SKM-1 (cell line): Measurements from ENCODE around the gene SRSF10.
"Not testable (repeated sequence)": the region's sequence is repeated elsewhere in the genome, so short reads cannot be mapped to it uniquely, and the experiment has no call there.

ENCODE experiments used
- DNase-seq: peaks from one replicate; lab custom pipeline; 2025; ENCODE audit not compliant: unreplicated experiment; lab: John Stamatoyannopoulos, UW

Gene SRSF10

DNA sequence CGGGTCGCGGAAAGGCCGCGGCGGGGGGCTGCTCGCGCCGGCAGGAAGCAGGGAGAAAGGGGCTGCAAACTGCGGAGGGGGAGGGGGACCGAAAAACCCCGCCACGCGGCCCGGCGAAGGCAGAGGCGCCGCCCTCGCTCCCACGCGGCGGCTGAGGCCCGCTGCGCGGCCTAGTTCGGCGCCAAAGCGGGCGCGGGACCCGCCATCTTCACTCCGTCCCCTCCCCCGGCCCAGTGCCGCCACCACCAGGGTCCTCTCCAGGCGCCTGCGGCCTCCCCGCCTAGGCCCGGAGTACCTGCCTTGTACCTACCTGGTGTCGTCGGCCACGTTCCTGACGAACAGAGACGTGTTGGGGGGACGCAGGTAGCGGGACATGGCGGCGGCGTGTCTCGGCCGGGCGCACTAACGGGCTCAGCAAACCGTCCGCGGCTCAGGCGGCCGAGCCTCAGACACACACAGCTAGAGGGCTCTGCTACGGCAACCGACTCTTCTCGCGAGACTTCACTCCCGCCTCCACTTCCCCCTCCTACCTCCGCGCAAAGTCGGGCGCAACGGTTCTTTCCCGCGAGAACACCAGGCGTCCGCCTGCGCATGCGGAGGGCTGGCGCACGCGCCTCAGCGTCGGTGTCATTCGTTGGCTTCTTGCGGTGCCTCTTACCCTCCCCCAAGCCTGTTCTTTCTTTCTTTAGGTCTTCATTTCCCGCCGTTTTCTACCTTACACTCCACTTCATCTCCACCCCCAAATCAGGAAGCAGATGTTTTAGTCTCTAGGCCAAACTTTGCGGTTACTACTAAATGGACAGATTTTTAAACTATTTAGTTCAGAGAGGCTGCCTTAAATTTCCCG lies at the start of gene SRSF10:
Gene SRSF10 (minus strand): TSS at position 447 of the 847 bp plus-strand sequence. CDS start 72 bp downstream, at position 375.
- DNase-seq = peak; percentile 98

DNA sequence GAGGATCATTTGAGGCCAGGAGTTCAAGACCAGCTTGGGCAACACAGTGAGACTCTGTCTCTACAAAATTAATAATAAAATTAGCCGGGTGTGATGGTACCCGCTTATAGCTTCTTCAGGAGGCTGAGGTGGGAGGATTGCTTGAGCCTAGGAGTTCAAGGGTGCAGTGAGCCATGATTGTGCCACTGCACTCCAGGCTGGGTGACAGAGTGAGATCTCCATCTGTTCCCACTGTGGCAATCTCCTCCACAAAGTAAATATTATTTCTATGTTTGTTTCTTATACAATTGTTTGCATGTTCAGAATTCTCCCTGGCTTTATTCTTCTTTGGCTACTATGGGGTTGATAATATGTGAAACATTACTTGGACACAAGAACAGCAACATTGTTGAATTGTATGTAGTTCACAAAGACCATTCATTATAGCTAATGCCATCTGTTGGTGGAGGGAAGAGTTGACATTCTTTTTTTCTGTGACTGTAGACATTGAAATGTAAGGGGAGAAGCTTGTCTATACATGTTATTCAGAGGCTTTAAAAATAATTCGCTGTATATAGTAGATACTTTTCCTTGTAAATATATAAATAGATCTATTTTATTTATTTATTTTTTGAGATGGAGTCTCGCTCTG lies 47.8 kb upstream of the SRSF10 start:
- DNase-seq = peak; percentile 35

DNA sequence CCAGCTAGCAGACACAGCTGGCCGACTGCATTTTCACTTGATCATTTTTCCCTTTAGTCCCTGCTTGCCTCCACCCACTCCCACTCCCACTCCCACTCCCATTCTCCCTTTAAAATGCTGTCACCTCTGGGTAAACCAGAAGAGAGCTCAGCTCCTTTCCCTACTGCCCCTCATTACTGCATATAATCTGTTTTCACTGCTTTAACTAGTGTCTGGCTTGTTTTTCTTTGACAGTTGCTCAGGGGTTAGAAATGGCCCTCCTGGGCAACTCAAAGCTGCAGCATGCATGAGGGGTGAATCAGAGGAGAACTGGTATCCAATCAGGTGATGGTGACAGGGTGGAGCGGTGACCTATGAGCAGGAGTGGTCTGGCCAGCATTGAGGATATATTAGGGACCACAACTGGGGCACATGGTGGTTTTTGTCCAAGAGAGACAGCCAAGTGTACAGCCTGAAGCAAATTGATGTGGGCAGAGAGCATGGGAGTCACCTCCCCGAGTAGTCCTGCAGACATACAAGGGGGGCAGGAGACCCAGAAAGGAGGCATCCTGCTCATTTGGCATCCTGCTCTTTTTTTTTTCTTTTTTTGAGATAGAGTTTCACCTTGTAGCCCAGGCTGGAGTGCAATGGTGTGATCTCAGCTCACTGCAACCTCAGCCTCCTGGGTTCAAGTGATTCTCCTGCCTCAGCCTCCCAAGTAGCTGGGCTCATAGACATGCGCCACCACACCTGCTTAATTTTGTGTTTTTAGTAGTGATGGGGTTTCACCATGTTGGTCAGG lies 42.6 kb upstream of the SRSF10 start:
- DNase-seq = no peak

DNA sequence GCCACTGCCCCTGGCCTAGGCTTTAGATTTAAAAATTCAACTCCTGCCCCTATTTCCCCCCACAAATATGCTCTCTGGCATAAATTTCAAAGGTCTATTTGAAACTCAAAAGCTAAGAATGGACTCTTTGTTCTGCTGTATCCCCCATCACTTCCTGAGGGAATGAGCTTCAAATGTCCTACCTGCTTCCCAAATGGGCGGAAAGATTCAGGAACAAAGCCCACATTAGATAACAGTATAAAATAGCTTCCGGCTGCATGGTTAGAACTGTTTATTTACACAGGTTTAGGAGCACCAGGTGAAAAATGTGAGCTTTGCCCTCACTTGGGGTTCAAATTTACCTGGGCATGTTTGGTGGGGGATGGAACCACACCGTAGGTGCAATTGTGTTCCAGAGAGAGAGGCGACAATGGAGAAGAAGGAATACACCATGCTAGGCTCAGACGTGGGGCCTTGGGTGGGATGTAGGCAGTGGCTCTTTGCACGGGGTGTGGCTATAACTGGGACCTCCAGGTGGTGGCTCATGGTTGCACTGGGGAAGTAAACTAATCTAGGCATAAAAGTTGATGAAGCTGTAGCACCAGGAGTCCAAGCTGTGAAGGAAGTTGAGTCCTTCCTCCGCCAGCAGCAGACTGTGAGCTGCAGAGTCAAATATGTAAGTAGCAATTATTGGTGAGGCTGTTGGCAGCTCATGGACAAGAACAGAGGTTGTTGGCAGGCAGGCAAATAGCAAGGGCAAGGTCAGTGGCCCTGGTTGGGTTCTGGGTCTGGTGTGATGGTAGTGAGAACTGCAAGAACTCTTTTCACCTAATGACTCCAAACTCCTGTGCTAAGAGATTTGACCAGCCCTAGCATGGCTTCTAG lies 41.5 kb upstream of the SRSF10 start:
- DNase-seq = no peak

DNA sequence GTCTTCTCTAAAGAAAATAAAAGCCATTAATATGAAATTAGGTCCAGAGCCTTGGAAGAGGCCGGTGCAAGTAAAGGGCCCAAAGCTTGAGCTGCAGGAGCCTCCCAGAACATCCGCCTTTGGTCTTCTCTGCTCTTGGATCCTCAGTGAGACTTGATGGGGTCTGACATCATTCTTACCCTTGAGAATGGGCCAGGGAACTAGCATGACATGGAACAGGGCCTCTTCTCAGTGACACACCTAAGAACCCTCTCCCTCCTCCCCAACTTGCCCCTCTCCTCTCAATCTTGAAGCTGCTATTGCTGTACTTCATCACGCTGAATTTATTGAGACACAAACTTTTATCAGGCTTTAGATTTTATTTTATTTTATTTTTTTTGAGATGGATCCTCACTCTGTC lies 40.3 kb upstream of the SRSF10 start:
- no peak for DNase-seq

DNA sequence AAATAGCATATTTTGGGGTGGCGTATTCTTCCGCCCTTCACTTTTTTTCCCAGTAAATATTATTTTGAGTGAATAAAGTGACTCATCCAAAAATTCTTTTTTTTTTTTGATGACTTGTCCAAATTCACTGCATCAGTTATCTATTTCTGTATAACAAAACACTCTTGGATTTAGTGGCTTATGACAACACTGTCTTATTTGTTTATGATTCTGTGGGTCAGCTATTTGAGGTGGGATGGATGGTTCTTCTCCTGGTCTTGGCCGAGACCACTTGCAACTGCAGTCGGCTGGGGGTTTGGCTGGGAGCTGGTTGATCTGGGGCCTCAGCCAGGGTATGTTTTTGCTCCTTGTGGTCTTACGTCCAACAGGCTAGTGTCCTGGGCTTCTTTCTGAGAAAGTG lies 39.9 kb upstream of the SRSF10 start:
- DNase-seq = no peak

DNA sequence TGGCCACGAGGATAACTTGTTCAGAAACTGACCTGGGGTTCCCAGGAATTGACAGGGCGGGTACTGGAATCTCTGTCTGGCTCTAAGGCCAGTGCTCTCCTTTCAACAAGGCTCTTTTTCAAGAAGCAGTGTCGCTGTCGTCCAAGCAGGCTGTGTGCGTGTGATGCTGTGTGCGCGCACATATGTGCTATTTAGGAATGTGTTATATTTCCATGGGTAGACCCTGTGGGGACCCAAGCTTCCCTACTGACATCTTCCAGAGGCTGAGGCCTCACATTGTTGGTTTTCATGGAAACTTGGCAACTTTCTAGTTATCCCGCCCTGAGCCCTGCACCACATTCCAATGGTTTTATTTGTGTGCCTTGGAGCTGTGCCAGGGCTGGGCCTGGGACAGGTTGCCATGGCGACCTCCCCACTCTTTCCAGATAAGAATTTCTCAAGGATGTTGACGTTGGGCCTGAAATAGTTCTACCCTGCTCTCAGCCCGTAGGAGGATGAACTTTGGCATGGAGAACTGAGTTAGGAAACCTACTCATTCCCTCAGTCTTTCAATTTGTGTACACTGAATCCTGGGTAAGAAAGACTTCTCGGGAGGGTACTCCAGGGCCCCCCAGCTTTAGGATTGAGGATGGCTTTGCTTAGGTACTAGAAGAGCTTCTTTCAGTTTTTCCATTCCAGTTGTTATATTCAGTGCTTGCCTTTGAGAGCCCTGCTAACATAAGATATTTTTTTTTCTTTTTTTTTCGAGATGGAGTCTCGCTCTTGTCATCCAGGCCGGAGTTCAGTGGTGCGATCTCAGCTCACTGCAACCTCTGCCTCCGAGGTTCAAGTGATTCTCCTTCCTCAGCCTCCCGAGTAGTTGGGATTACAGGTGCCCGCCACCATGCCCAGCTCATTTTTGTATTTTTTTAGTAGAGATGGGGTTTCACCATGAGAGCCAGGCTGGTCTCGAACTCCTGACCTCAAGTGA lies 38.8 kb upstream of the SRSF10 start:
- no peak for DNase-seq

DNA sequence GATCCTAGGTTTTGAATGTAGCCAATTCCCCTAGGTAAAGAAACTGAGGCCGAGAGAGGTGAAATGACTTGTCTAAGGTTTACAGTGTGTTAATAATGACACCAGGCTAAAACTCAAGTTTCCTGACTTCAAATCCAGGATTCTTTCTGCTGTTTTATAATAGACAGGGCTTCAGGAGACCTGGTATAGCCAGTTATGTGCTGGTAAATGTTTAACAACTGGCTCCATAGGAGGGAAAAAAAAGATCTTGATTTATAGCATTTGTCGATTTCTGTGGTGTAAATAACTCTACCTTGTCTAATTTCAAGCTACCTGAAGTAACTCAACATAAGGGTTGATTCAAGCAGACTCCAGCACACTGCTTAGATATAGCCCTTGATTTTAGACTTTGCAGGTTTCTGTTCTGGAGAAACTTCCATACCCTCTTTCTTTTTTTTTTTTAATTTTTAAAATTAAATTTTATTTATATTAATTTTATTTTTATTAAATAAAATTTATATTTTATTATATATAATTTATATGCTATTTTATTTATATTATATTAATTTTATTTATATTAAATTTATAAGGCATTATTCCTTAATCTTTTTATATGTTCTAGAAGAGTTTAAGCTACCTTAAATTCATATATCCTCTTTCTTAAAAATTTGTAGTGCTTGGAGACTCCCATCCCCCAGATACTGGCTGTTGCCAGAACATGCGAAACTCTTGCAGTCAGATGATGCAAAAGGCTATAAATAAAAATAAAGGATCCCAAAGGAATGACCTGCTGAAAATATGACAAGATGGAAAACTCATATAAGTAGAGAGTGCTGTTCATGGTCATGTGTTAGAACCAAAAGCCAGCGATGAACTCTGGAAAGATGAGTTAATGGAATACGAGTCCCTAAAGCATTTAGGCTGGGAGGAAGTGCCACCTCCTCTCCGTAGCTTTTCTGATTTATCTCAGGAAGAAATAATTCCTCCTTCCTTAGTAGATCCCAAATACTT lies 35.4 kb upstream of the SRSF10 start:
- no peak for DNase-seq

DNA sequence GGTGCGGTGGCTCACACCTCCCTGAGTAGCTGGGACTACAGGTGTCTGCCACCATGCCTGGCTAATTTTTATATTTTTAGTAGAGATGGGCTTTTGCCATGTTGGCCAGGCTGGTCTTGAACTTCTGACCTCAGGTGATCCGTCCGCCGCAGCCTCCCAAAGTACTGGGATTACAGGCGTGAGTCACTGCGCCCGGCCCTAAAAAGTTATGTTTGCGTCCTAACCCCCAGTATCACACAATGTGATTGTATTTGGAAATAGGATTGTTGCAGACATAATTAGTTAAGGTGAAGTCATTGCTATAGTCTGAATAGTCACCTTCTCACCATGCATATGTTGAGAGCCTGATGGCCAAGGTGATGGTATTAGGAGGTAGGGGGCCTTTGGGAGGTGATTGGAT lies 32.8 kb upstream of the SRSF10 start:
- not testable (repeated sequence) for DNase-seq

DNA sequence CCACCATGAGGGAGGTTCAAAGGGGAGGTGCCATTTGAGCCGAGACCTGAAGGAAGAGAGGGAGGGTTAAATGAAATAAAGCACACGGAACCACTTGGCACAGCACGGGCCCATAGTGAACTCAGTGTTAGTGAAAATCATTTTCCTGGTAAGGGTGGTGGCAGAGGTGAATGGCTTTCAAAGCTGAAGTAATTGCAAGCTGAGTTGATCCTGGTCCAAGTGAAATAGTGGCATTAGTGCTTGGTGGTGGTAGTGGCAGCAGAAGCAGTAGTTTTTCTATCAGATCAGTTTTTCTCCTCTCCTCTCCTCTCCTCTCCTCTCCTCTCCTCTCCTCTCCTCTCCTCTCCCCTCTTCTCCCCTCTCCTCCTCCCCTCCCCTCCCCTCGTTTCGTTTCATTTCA lies 30.5 kb upstream of the SRSF10 start:
- no peak for DNase-seq

DNA sequence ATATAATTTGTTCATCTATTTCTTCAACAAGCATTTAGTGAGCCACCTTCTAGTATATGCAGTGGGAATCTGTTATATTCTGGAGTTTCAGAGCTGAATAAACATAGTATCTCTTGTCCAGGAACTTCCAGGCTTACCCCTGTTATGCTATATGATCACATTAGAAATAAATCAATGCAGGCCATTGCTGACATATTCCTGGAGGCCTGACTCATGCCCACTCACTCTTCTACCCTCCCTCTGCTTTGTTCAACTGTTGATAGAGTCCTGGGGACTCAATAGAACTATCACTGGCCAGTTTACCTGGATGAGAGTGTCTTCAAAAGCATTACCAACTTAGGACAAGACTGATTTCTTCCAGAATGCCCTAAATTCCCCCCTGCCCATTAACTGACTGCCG lies 29.3 kb upstream of the SRSF10 start:
- DNase-seq = no peak

DNA sequence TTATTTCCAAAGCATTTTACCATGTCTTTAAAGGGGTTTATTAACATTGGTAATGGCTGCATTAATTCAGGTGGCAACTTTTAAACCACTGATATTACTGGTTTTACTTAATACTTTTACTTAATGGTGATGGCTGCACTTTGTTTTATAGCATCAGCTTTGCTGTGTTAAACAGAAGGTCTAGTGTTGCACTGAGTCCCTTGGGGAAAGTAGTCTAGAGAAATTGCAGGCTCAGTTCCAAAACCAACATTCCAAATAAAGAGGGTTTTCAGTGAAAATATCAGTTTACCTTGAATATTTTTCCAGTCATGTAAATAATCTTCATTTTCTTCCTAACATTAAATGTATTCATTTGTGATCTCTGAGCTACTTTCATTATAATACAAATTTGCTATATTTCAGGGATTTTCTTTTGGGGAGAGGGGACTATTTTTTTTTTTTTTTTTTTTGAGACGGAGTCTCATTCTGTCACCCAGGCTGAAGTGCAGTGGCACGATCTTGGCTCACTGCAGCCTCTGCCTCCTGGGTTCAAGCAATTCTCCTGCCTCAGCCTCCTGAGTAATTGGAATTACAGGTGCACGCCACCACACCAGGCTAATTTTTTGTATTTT lies 28.6 kb upstream of the SRSF10 start:
- not testable (repeated sequence) for DNase-seq

DNA sequence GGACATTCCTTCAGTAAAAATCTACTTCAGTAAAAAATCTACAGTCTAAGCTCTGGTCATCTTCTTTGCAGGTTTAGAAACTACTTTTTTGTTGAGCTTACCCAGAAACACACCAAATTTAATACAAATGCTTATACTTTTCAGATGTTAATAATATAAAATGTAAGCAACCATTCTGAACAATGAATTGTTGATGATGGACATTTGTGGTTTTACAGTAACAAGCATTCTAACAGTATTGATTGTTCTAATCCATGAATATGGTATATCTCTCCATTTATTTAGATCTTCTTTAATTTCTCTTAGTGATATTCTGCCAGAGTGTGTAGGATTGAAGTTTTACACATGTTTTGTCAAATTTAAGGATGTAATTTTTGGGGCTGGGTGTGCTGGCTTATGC lies 27.0 kb upstream of the SRSF10 start:
- no peak for DNase-seq

DNA sequence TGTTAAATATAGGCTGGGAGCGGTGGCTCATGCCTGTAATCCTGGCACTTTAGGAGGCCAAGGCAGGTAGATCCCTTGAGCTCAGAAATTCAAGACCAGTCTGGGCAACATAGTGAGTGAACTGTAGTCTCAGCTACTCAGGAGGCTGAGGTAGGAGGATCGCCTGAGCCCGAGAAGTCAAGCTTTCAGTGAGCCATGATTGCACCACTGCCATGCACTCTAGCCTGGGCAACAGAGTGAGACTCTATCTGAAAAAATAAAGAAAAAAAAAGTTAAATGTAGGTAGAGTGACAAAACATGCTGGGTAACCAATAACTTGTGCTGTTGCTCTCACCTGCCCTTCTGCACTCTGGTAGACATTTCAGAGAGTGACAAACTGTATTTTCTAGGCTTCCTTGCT lies 25.0 kb upstream of the SRSF10 start:
- no peak for DNase-seq

DNA sequence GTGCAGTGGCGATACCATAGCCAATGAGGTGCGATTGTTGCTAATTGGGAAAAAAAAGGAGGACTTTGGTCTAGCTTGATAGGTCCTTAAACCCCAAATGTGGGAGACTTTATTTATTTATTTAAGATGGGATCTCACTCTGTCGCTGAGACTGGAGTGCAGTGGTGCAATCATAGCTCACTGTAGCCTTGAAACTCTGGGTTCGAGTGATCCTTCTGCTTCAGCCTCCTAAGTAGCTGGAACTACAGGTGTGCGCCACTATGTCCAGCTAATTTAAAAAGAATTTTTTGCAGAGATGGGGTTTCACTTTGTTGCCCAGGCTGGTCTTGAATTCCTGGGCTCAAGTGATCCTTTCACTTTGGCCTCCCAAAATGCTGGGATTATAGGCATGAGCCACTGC lies 24.0 kb upstream of the SRSF10 start:
- DNase-seq = no peak

DNA sequence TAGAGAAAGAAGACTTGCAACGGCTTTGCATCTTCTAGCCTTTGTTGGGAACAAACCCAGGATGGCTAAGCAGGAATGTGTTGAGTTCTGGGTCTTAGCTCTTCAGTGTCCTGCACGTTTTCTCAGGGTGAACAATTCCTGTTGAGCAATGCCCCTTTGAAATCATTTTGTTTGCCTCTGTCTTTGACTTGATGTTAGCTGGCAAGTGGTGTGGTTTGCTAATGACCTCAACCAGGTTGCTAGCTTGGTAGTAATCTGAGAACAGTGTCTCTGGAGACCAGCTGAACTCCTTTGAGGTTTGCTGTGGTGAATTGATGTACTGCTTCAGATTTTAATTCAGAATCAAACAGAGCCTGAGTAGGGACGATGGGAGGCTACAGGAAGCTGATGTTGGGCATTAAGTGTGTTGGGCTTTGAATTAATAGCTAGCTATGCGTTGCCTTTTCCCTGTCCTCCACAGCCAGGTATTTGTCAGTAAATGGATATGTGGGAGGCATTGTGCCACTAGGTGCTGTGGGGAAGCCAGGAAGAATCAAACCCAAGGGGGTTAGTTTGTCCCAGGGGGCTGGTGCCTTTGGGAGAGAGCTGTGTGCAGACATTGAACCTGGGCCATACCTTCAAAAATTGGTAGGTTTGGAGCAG lies 23.3 kb upstream of the SRSF10 start:
- DNase-seq = no peak

DNA sequence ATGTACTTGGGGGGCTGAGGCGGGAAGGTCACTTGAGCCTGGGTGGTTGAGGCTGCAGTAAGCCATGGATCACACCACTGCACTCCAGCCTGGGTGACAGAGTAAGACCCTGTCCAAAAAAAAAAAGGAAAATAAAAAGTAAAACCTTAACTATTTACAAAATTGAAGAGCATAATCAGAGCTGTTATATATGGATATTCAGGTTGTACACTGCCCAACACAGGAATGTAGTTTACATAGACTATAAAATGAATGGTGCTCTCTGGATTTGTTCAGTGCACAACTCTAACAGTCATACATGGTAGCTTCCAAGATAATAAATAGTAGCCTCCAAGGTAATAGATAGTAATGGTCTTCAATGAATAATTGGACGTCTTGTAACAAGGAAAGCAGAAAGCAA lies 22.6 kb upstream of the SRSF10 start:
- no peak for DNase-seq
